T-helper 2 cell treated with Interferon-gamma antibody and Interleukin-4, amounts not matched to agents 100 ng/mL and 5 ng/mL, for 36 hours (primary cell): ENCODE data around the gene RALGPS2. TPM values are rescaled to one million over a fixed set of nuclear protein-coding genes. Genes with fewer than 3 reads are reported as not detected.
"Not testable (repeated sequence)": the region's sequence is repeated elsewhere in the genome, so short reads cannot be mapped to it uniquely, and the experiment has no call there.

Experiments used
- intact Hi-C: fragments of 100-400 bp; cut with micrococcal nuclease; formaldehyde crosslinking; loops from one replicate; pipeline ENCODE4 v1.15.1; 2023
- total RNA-seq: library from RNA; stranded (reverse); gene quantifications from 2 replicates; pipeline ENCODE4 v1.2.3, GENCODE V29; 2022

RALGPS2 gene
- total RNA-seq, 1 donor from 2014 or later, result 3.3 TPM

GRCh38 chr1:178939338-178940067, 214.5 kb downstream of the RALGPS2 start:
- intact Hi-C loops, result no loop called here

GRCh38 chr1:178940068-178940765, 215.2 kb downstream of the RALGPS2 start:
- intact Hi-C loops, result no loop called here

GRCh38 chr1:178941261-178941689, 216.2 kb downstream of the RALGPS2 start:
- intact Hi-C loops, result no loop called here

DNA sequence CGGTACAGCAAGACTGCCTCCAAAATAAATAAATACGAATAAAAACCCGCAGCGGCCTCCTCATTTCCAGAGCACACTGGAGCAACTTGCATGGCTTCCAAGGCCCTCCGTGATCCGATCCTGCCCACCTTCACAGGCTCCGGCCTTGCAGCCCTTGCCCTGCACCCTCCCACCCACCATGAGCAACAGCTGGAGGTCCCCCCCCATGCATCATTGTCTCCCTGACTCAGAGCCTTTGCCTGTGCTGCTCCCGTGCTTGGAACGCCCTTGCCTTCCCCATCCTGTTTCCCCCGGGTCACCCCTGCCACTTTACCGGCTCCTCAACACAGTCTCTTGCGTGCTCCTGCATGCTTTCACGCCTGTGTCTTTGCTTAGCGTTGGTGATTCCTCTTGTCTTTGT, 216.8 kb downstream of the RALGPS2 start:
- intact Hi-C loops, result no loop called here

GRCh38 chr1:178942285-178943198, 217.5 kb downstream of the RALGPS2 start:
- intact Hi-C loops, result no loop called here

- intact Hi-C loops, result no loop called here
Observed at GRCh38 chr1:178944729-178945128, 219.7 kb downstream of the RALGPS2 start.

DNA sequence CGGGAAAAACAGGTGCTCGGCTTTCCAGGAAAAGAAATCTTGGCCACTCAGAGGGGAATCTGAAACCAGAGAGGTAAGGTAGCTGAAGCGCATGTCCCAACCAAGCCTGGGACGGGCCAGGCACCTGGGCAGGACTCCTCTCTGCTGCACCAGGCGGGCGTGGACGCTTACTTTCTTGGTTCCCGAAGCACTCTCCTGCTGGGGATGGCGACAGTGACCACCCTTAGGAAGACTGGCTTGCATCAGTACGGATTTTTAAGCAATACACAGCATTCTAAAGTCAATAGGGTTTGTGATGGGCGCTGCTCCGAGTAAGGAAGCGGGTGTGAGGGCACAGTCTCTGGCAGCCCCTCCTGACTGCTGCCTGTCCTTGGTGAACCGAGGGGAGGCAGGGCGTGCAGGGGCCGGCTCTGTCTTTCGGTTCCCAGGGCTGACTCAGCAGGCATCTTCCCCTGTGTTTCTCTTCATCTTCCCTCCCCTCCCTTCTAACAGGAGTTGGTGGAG, 220.8 kb downstream of the RALGPS2 start:
- intact Hi-C loops, result no loop called here

- intact Hi-C loops, result no loop called here
Observed at GRCh38 chr1:178946416-178946815, 221.4 kb downstream of the RALGPS2 start.

GRCh38 chr1:178946855-178947676, 222.0 kb downstream of the RALGPS2 start:
- intact Hi-C loops, result no loop called here

GRCh38 chr1:178947677-178947981, 222.6 kb downstream of the RALGPS2 start:
- intact Hi-C loops, result no loop called here

GRCh38 chr1:178948676-178949075, 223.6 kb downstream of the RALGPS2 start:
- intact Hi-C loops, result no loop called here

- intact Hi-C loops, result not testable (repeated sequence)
Observed at GRCh38 chr1:178949866-178950265, 224.8 kb downstream of the RALGPS2 start.

DNA sequence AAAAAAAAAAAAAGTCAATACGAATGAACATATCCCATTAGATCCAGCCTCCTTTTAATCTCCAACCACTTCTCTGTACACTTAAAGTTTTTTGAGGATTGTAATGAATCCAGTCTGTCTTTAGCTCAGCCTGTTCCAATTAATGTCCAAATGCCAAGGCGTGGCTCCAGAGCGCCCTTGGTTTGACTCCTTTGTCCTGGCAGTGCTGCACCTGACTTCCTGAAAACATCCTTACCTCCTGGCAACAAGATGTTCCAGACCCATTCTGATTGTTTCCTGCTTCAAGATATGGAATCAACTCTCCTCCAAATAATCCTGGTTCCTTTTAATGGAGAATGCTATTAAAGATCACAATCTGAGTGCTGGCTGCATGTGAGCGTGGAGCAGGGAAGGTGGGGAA, 226.6 kb downstream of the RALGPS2 start:
- intact Hi-C loops, result no loop called here

DNA sequence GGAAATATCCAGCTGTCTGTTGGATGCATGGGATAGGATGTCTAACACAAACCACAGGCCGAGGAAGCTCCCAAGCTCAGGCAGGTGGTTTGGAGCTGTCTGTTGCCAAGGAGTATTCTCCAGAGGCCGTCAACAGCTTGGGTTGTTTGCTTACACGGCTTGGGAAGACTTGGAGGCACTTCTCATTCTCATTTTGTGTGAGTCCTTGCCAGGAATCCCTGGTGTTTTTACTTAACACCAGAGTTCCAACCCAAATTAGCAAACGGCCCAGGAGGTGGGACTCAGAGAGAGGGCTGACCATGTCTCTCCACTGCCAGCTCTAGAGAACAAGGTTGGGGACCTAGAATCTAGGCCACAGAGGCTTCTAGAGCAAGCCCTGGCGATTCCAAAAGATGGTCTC, 228.0 kb downstream of the RALGPS2 start:
- intact Hi-C loops, result no loop called here

- intact Hi-C loops, result no loop called here
Observed at GRCh38 chr1:178953538-178954324, 228.7 kb downstream of the RALGPS2 start.

GRCh38 chr1:178954325-178954690, 229.3 kb downstream of the RALGPS2 start:
- intact Hi-C loops, result no loop called here

GRCh38 chr1:178954937-178955336, 229.9 kb downstream of the RALGPS2 start:
- intact Hi-C loops, result no loop called here

GRCh38 chr1:178955391-178955954, 230.4 kb downstream of the RALGPS2 start:
- intact Hi-C loops, result no loop called here

- intact Hi-C loops, result no loop called here
Observed at GRCh38 chr1:178958491-178958890, 233.4 kb downstream of the RALGPS2 start.
